ENCODE data around the gene ZFHX3. TPM values are rescaled to one million over a fixed set of nuclear protein-coding genes. Genes with fewer than 3 reads are reported as not detected.
A peak's percentile ranks its signal among the peaks of the same experiment; 100 is the strongest.

ZFHX3 gene
- total RNA-seq, 1 donor from 2014 or later = 51.4 TPM

- DNase-seq (ENCODE audit: low spot score) = peak; percentile 85
These were observed 215.2 kb downstream of the ZFHX3 start for GRCh38 chr16:72832621-72833248.

- no peak for DNase-seq (ENCODE audit: low spot score)
These were observed 217.8 kb downstream of the ZFHX3 start for GRCh38 chr16:72829846-72830775.

GRCh38 chr16:72827866-72828265 is 220.1 kb downstream of the ZFHX3 start:
- DNase-seq (ENCODE audit: low spot score) = no peak

- no peak for DNase-seq (ENCODE audit: low spot score)
These were observed 221.9 kb downstream of the ZFHX3 start for GRCh38 chr16:72825912-72826621.

DNA sequence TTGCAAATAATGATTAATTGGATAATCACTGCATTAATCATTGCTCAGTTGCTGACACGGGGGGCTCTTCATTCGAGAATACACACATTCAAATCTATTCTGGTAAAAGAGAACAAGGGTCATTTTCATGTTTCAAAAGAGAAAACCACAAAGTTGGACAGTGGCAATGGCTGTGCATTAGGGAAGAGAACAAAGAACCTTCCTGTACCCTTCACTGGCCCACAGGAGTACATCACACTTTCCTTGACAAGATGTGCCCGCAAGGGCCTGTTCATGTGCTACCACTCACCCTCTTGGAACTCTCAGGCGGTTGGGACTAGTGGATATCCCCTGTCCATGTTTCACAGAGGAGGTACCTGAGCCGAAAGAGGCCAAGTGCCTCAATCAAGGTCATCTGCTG is 223.2 kb downstream of the ZFHX3 start:
- no peak for DNase-seq (ENCODE audit: low spot score)

DNA sequence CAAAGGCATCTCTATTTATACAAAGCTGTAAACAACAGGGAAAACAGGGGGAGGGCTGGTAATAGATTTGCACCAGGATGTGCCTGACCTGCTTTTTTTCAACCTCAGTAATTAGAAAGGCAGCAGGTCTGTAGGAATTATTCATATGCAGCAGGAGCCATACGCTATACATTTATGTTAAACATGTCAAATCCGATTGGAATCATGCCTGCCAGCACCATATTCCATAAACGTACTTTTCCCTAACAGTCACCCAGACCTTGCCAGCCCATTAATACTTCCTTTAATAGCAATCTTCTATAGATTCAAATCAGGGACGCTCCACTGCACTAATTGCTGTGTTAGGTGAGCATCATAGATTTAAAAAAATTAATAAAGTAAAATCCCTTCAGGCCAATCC is 223.9 kb downstream of the ZFHX3 start:
- DNase-seq (ENCODE audit: low spot score) = no peak

DNA sequence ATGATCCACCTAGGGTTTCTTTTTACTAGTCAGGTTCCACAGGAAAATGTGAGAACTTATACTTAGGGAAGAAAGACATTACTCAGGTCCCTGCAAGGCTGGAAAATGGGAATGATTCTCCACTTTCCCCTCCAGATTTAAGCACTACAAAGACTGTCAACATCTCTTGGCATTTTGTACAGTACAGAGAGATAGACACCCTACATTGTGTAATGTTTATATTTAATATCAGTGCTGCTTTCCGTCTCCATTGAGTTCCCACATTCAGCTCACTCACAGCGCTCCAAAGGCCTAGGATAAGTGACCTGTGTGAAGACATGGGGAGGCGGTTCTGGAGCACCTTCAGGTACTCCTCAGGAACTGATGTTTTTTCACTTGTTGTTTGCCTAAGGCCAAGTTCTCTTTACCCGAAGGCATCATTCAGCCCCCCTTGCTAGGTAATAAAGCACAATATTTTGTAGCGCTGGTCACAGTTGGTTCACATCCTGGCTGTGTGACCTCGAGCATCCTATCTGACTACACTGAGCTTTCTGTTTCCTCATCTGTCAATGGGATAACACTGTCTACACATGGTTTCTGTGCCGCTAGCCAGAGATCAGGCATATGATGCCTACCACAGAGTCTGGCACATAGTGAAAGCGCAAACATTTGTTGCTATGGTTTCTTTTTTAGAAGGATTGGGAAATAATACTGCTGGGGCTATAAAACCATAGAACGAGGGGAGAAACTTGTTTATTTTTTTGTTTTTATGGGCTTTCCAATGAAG is 226.6 kb downstream of the ZFHX3 start:
- no peak for DNase-seq (ENCODE audit: low spot score)

GRCh38 chr16:72819345-72819744 is 228.6 kb downstream of the ZFHX3 start:
- DNase-seq (ENCODE audit: low spot score) = no peak

- no peak for DNase-seq (ENCODE audit: low spot score)
These were observed 229.6 kb downstream of the ZFHX3 start for GRCh38 chr16:72818236-72818845.

GRCh38 chr16:72815348-72816318 is 232.3 kb downstream of the ZFHX3 start:
- DNase-seq (ENCODE audit: low spot score) = no peak

DNA sequence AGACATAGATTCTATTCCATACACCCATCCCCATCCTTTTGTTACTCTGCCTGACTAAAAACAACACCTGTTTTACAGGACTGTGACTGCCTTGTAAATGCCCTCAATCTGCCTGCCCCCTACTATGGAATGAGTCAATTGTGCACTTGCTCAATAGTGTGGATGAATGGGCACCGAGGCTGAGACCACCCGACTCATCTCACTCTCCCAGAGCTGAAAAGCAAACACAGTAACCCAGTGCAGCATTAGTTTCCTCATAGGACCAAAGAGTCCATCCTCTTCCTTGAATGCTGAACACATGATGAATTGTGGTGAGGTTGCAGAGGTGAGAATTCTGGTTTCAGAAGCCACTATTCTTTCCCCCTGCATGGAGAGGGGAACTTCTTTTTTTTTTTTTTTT is 233.7 kb downstream of the ZFHX3 start:
- DNase-seq (ENCODE audit: low spot score) = no peak

GRCh38 chr16:72812672-72813071 is 235.3 kb downstream of the ZFHX3 start:
- no peak for DNase-seq (ENCODE audit: low spot score)

- DNase-seq (ENCODE audit: low spot score) = no peak
These were observed 236.1 kb downstream of the ZFHX3 start for GRCh38 chr16:72811876-72812275.

- DNase-seq (ENCODE audit: low spot score) = no peak
These were observed 236.7 kb downstream of the ZFHX3 start for GRCh38 chr16:72811188-72811720.

DNA sequence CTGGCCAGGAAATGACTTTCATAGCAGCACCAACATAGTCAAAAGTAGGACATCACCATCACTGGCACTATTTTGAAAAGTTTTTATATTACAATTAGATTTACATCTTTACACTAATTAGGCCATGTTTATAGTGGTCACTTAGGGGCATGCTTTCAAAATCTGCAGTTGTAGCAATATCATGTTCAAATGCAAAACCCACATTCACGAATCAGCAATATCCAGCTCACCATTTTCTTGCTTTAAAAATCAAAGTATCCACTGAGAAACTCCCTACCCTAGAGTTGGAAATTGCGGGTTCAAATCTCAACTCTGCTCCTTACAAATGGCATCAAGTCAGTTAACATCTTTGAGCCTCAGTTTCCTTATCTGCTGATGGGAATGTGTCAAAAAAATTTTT is 237.4 kb downstream of the ZFHX3 start:
- DNase-seq (ENCODE audit: low spot score) = no peak

DNA sequence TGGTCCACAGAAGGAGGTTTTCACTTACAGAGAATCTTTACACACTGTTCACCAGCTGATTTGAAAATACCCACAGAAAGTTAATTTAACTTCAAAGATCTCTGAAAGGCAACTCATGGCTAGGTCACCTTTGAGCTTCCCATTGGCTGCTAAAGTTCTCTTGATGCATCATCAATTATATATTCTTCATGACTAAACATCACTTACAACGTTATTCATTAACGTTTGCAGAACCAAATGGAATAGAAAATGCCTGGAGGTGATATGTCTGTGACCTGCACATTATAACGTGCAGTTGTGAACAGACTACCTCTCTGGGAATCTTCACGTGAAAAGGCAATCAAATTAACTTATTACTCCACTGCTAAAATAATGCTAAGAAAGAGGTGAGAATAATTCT is 238.5 kb downstream of the ZFHX3 start:
- DNase-seq (ENCODE audit: low spot score) = no peak

GRCh38 chr16:72808754-72809153 is 239.2 kb downstream of the ZFHX3 start:
- no peak for DNase-seq (ENCODE audit: low spot score)

DNA sequence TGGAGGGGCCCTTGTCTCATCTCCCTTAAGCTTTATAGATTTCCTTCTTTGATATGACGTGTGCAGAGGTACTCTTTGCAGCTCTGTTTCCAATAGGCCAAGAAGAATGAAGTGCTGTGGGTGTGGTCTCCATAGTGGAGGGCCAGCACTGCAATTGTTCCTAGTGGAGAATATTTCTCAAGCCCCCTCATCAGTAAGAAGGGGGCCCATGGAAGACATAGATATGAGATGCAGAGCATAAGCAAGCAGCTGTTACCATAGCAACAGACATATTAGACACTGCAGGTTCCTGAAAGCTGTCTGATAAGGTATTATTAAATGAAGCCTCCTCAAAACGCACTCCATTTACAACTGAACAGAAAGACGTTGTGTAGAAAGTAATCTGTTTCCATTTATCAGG is 240.7 kb downstream of the ZFHX3 start:
- DNase-seq (ENCODE audit: low spot score) = no peak

- DNase-seq (ENCODE audit: low spot score) = no peak
These were observed 242.4 kb downstream of the ZFHX3 start for GRCh38 chr16:72805486-72805885.

Measured in mucosa of gallbladder (tissue), 1 donor.